GM23248 (cell line): ENCODE measurements around the gene PTPRN. TPM values are rescaled to one million over a fixed set of nuclear protein-coding genes. Genes with fewer than 3 reads are reported as not detected.

Source experiments
- DNase-seq: peaks from one replicate; pipeline ENCODE4 v3.0.0-alpha.2; 2015
- H2AFZ ChIP-seq: fragments of 200-600 bp; sonication (generic); 2 replicates; pipeline ENCODE4 v1.6.1; 2016; ENCODE audit warnings: antibody characterized with exemption
- H3F3A ChIP-seq: fragments of 200-600 bp; sonication (generic); 2 replicates; pipeline ENCODE4 v1.6.1; 2016; ENCODE audit warnings: mild to moderate bottlenecking, antibody characterized with exemption, mixed run types; ENCODE audit not compliant: insufficient read depth
- H3K27ac ChIP-seq: fragments of 200-600 bp; sonication (generic); 2 replicates; pipeline ENCODE4 v1.5.1; 2016; ENCODE audit warnings: mild to moderate bottlenecking
- H3K27me3 ChIP-seq: fragments of 200-600 bp; sonication (generic); replicated peaks from 2 replicates; pipeline ENCODE4 v1.6.1; 2016; ENCODE audit warnings: mild to moderate bottlenecking; ENCODE audit not compliant: insufficient read depth
- H3K36me3 ChIP-seq: fragments of 200-600 bp; sonication (generic); 2 replicates; pipeline ENCODE4 v1.6.1; 2016; ENCODE audit warnings: low read depth, mild to moderate bottlenecking
- H3K4me1 ChIP-seq: fragments of 200-600 bp; sonication (generic); 2 replicates; pipeline ENCODE4 v1.6.1; 2016; ENCODE audit warnings: mild to moderate bottlenecking; ENCODE audit not compliant: insufficient read depth
- H3K4me2 ChIP-seq: fragments of 200-600 bp; sonication (generic); one replicate; pipeline ENCODE4 v1.6.1; 2016; ENCODE audit warnings: mild to moderate bottlenecking; ENCODE audit not compliant: unreplicated experiment
- H3K4me3 ChIP-seq: fragments of 200-600 bp; sonication (generic); 2 replicates; pipeline ENCODE4 v1.5.1; 2016; ENCODE audit warnings: mild to moderate bottlenecking
- H3K79me2 ChIP-seq: fragments of 200-600 bp; sonication (generic); 2 replicates; pipeline ENCODE4 v1.6.1; 2016; ENCODE audit warnings: mild to moderate bottlenecking; ENCODE audit not compliant: insufficient read depth
- H3K9ac ChIP-seq: fragments of 200-600 bp; sonication (generic); 2 replicates; pipeline ENCODE4 v1.6.1; 2016; ENCODE audit warnings: mild to moderate bottlenecking
- H3K9me2 ChIP-seq: fragments of 200-600 bp; sonication (generic); 2 replicates; pipeline ENCODE4 v1.6.1; 2016; ENCODE audit warnings: mixed run types, mild to moderate bottlenecking, moderate library complexity; ENCODE audit not compliant: insufficient read depth
- H3K9me3 ChIP-seq: fragments of 200-600 bp; sonication (generic); one replicate; pipeline ENCODE4 v1.6.1; 2017; ENCODE audit warnings: low read depth
- H4K20me1 ChIP-seq: fragments of 200-600 bp; sonication (generic); 2 replicates; pipeline ENCODE4 v1.6.0; 2016; ENCODE audit not compliant: insufficient read depth
- EZH2 ChIP-seq: fragments of 200-600 bp; sonication (generic); IDR thresholded peaks from 2 replicates; pipeline ENCODE4 v1.6.1; 2018; ENCODE audit warnings: antibody characterized with exemption, mild to moderate bottlenecking; ENCODE audit not compliant: insufficient read depth, poor library complexity, severe bottlenecking
- EZH2phosphoT487 ChIP-seq: fragments of 200-600 bp; sonication (generic); IDR thresholded peaks from 2 replicates; pipeline ENCODE4 v1.6.1; 2018; ENCODE audit warnings: antibody characterized with exemption, moderate library complexity, mild to moderate bottlenecking, low read depth; ENCODE audit not compliant: insufficient read depth
- WGBS, 2 experiments: methylation state at CpG; one replicate each; pipeline ENCODE4 v1.1.6; 2015 to 2017; ENCODE audit warnings: low lambda C conversion rate in 2 of 2, low coverage in 1 of 2; ENCODE audit errors: missing lambda C conversion rate in 2 of 2; 5-methylcytosine and 5-hydroxymethylcytosine counted together
- in situ Hi-C: fragments of 300-500 bp; cut with MboI; formaldehyde crosslinking; loops from 2 replicates; pipeline ENCODE4 v1.15.0; 2020
- polyA plus RNA-seq: library from polyadenylated mRNA; unstranded; fragments of >200 nt; fragmentation: Nextera tagmentation; extraction: Ambion mirVana; gene quantifications from 2 replicates; pipeline ENCODE4 v1.2.1, GENCODE V29; 2016
- total RNA-seq: library from RNA; depleted of rRNA; stranded (reverse); fragments of >200 nt; shearing (Covaris generic); gene quantifications from 2 replicates; pipeline ENCODE4 v1.2.3, GENCODE V29; 2014

Gene PTPRN
- total and polyA plus RNA-seq, 2 experiments from 2014 or later: 29.2 to 54.1 TPM

DNA sequence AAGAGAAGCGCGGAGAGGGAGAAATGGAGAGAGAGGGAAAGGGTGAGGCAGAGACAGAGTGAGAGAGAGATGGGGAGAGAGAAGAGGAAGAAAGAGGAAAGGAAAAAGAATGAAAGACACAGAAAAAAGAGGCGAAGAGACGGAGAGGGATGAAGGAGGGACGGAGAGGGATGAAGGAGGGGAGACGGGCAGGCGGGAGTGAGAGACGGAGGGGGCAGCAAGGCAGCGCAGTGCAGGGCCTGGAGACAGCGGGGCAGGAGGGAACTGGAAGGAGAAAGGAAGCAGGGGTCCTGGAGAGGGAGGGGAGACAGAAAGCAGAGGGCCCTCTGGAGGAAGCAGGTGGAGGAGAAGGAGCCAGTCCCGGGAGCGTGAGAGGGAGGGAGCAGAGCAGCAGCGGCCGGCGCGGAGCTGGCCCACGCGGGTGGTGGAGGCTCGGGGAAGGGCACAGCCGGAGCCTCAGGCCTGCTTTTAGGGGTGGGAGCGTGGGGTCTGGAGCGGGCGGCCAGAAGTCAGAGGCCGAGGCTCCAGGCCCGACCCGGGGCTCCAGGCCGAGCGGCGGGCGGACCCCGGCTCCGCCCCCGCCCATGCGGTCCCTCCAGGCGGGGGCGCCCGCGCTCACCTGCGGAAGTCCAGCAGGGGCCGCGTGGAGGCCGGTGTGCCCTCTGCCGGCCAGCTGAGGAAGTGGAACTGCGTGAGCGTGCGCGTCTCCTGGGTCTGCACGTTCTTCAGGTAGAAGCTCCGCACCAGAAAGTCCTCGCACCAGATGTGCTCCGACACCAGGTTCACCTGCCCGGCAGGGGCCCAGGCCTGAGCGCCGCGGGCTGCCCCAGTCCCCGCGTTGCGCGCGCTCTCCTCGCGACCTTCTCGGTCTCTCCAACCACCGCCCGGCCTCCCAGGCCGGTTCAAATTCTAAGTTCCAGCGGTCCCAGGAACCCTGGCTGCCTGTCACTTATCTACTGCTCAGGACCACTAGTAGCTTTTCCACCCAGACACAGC lies 14.5 kb downstream of the PTPRN start:
- Histone ChIP-seq H3K4me1 (0 out of 2 replicates have a peak, but pooled peaks cover 3% of the 10 kb centered on the region), H3F3A (no peaks in the 10 kb centered on the region), H4K20me1 (no peaks in the 10 kb centered on the region), H3K9me3 (no peaks in the 10 kb centered on the region), H3K79me2 (no peaks in the 10 kb centered on the region), H3K9me2 (no peaks in the 10 kb centered on the region), H3K27ac (no peak overlapping the region), H3K4me2 (peak overlapping the region; percentile 76), H3K4me3 (peak overlapping the region; percentile 71), H3K27me3 (no peaks in the 10 kb centered on the region), H3K9ac (peak overlapping the region; percentile 64), H3K36me3 (no peaks in the 10 kb centered on the region), H2AFZ (peak overlapping the region; percentile 89)
- peak; percentile 87 for DNase-seq
- 14 to 17% methylated on average over 43 to 47 of the region's 67 CpGs for WGBS, 2 experiments
- in situ Hi-C loops: no loop called here
- TF ChIP-seq EZH2: no peak
- TF ChIP-seq EZH2phosphoT487: no peak

DNA sequence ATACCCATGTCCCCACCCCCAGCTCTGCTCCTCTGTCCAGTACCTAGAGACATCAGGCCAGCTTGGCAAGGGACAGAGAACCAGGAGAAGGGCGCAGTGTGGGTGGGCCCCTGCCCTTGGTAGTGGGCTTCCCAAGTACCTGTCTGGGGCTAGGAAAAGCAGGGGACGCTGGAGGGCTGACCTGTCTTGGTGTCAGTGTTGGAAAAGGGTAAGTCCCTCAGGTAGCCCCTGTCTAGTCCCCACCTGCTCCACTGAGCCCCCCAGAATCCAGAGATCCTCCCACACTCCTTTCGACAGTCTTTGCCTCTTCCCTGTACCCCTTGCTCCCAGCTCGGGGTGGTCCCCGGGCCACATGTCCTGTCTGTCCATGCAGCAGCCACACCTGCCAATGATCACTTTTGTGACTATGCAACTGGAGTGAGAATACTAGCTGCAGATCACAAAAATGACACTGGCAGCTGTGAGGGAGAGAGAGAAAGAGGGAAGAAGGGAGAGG lies 15.4 kb downstream of the PTPRN start:
- no peak overlapping the region for H3K4me3 ChIP-seq
- peak overlapping the region; percentile 89; the same call in 1 of the 2 replicates for H2AFZ ChIP-seq
- H3K36me3 ChIP-seq: no peaks in the 10 kb centered on the region
- H3F3A ChIP-seq: peaks cover 6% of the 10 kb centered on the region
- in situ Hi-C loops: no loop called here
- TF ChIP-seq EZH2phosphoT487 (no peak), EZH2 (no peak)
- no peaks in the 10 kb centered on the region for H3K9me2 ChIP-seq
- no peak overlapping the region for H3K27ac ChIP-seq
- no peak overlapping the region for H3K9ac ChIP-seq
- no peaks in the 10 kb centered on the region for H4K20me1 ChIP-seq
- no peaks in the 10 kb centered on the region for H3K79me2 ChIP-seq
- no peaks in the 10 kb centered on the region for H3K9me3 ChIP-seq
- no peaks in the 10 kb centered on the region for H3K27me3 ChIP-seq
- 87 to 90% methylated on average over 5 of the region's 5 CpGs for WGBS, 2 experiments
- H3K4me2 ChIP-seq: no peak overlapping the region
- DNase-seq: no peak
- peaks cover 12% of the 10 kb centered on the region for H3K4me1 ChIP-seq

DNA sequence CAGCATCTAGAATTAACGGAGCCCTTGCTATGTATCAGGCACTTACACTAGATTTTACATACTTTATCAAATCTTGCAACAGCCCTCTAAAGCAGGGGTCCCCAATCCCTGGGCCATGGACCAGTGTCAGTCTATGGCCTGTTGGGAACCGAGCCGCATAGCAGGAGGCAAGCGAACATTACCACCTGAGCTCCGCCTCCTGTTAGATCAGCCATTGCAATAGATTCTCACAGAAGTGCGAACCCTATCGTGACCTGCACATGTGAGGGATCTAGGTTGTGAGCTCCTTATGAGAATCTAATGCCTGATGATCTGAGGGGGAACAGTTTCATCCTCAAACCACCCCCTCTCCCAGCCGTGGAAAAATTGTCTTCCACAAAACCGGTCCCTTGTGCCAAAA lies 16.6 kb downstream of the PTPRN start:
- 86 to 87% methylated on average over 9 of the region's 9 CpGs for WGBS, 2 experiments
- Histone ChIP-seq H3K4me2 (no peak overlapping the region), H3K4me1 (peaks cover 12% of the 10 kb centered on the region), H3K9me2 (no peaks in the 10 kb centered on the region), H3K36me3 (no peaks in the 10 kb centered on the region), H3K9me3 (no peaks in the 10 kb centered on the region), H3F3A (peaks cover 8% of the 10 kb centered on the region), H3K9ac (no peak overlapping the region), H3K27ac (no peak overlapping the region), H3K79me2 (no peaks in the 10 kb centered on the region), H2AFZ (no peak overlapping the region), H3K27me3 (no peaks in the 10 kb centered on the region), H3K4me3 (no peak overlapping the region), H4K20me1 (no peaks in the 10 kb centered on the region)
- in situ Hi-C loops: no loop called here
- no peak for DNase-seq
- no peak for TF ChIP-seq EZH2phosphoT487
- no peak for TF ChIP-seq EZH2

DNA sequence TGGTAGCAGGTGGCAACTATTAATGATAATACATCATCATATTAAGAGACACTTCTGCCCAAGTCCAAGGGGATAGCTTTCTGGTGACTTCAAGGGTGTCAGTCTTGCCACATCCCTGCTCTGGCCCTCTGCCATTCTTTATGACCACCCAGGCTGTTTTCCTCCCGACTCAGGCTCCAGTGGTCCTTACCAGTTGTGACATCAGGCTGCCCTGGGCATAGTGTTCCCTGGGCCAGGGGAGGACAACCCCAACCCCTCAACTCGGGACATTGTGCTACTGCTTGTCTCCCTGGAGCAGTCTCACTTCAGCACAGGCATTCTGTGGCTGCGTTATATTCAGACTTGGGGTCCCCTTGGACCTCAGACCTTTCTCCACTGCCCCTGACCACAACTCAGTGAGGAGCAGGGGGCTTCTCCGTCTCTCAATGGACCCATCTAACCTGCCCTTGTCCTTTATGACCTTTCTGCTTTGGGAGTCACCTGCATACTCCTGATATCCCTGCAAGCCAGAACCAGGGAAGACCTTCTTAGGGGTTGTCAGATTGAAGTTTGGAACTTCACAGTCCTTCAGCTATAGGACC lies 17.2 kb downstream of the PTPRN start:
- in situ Hi-C loops: no loop called here
- no peak overlapping the region for H3K4me2 ChIP-seq
- no peaks in the 10 kb centered on the region for H3K9me3 ChIP-seq
- peaks cover 12% of the 10 kb centered on the region for H3K4me1 ChIP-seq
- H3K9ac ChIP-seq: no peak overlapping the region
- no peak overlapping the region for H3K27ac ChIP-seq
- no peak for DNase-seq
- no peaks in the 10 kb centered on the region for H4K20me1 ChIP-seq
- TF ChIP-seq EZH2 (no peak), EZH2phosphoT487 (no peak)
- H3K4me3 ChIP-seq: no peak overlapping the region
- no peaks in the 10 kb centered on the region for H3K27me3 ChIP-seq
- H3K79me2 ChIP-seq: no peaks in the 10 kb centered on the region
- H3F3A ChIP-seq: peaks cover 8% of the 10 kb centered on the region
- H3K9me2 ChIP-seq: no peaks in the 10 kb centered on the region
- H2AFZ ChIP-seq: no peak overlapping the region
- no peaks in the 10 kb centered on the region for H3K36me3 ChIP-seq
- 62 to 67% methylated on average over 4 of the region's 4 CpGs for WGBS, 2 experiments
